Measurements from ENCODE around the gene GRIA1.

DNA sequence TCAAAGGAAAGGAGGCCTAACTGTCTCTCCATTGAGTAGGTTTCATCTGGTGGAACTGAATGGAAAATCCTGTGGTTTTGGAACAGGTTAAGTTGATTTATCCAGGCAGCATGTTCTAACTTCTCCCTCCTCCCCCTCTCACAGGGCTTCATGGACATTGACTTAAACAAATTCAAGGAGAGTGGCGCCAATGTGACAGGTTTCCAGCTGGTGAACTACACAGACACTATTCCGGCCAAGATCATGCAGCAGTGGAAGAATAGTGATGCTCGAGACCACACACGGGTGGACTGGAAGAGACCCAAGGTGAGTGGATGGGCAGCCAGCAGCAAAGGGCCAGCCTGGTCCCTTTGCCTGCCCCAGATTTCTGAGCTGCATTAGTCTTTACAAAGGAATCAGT, 183.9 kb downstream of the GRIA1 start:
- TF ChIP-seq, protein P1, sequence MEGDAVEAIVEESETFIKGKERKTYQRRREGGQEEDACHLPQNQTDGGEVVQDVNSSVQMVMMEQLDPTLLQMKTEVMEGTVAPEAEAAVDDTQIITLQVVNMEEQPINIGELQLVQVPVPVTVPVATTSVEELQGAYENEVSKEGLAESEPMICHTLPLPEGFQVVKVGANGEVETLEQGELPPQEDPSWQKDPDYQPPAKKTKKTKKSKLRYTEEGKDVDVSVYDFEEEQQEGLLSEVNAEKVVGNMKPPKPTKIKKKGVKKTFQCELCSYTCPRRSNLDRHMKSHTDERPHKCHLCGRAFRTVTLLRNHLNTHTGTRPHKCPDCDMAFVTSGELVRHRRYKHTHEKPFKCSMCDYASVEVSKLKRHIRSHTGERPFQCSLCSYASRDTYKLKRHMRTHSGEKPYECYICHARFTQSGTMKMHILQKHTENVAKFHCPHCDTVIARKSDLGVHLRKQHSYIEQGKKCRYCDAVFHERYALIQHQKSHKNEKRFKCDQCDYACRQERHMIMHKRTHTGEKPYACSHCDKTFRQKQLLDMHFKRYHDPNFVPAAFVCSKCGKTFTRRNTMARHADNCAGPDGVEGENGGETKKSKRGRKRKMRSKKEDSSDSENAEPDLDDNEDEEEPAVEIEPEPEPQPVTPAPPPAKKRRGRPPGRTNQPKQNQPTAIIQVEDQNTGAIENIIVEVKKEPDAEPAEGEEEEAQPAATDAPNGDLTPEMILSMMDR (IDR thresholded peaks at IDR 0.05; ENCODE audit: low read depth, low read length): no peak
- no peak for TF ChIP-seq EZH2phosphoT487 (IDR thresholded peaks at IDR 0.05; ENCODE audit: low read depth)
